HG02588 (cell line): Measurements from ENCODE around the gene ST3GAL6.

Experiments used
- ATAC-seq: cut with Tn5 transposase; IDR thresholded peaks from one replicate; pipeline ENCODE4 v1.9.1; 2021; ENCODE audit warnings: mild to moderate bottlenecking, moderate library complexity; ENCODE audit not compliant: unreplicated experiment

Gene ST3GAL6

DNA sequence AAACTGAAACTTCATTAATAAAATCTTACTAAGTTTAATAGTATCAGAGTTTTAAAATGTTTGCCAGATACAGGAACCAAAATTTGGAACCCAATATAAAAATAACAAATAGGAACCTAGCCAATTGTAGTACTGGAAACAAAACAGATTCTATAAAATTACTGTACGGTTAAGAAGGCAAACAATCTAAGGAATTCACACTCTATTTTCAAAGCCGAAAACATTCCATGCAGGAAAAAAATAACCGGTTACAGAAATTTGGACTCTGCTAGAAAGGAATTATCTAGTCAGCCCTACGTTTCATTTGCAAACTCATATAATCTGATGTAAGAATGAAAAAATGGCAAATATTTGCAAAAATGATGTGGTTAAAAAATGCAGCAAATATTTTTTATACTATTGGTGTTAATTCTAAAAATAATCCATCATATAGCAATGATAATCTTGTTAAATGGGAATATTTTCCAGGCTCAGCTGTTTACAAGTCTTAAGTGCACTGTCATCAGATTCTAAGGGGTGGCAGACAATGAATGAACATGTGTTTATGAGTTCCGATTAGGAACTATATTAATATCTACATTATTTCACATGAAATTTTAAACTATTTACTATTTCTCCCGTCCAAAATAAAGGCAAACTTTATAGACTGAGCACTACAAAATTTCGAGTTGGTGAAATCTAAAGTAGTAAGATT lies 80.3 kb downstream of the ST3GAL6 start:
- ATAC-seq = no peak
